GOT3 (cell line): ENCODE results near the gene ATP6V1B1.

ENCODE experiments used
- DNase-seq: peaks from one replicate; lab custom pipeline; 2025; ENCODE audit warnings: mixed read lengths; lab: John Stamatoyannopoulos, UW

ATP6V1B1 gene

DNA sequence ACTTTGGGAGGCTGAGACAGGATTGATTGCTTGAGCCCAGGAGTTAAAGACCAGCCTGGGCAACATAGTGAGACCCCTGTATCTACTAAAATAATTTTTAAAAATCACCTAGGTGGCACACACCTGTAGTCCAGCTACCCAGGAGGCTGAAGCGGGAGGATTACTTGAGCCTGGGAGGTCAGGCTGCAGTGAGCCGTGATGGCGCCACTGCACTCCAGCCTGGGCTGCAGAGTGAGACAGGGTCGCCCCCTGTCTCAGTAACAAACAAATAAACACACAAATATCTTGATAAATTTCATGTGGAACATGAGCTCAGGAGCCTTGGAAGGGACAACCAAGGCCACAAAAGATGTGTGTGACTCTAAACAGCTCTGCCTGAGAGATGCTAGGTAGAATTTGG is 31.0 kb downstream of the ATP6V1B1 start:
- no peak for DNase-seq

DNA sequence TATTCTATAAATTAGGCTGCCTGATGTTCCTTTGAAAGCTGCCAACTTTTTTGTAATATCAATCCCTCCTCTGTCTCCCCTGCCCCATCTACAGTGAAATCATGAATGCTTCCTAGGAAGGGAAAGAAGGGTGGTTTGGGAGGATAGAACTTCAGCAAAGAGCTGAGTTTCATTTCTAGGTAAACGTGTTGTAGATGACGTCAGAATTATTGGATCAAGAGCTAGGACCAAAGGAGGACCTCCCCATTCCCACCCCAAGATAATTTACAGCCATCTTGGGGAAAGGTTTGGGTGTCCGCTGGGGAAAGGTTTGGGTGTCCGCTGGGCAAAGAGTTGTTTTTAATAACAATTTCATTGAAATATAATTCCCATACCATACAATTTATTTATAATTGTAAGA is 31.5 kb downstream of the ATP6V1B1 start:
- DNase-seq, result no peak

DNA sequence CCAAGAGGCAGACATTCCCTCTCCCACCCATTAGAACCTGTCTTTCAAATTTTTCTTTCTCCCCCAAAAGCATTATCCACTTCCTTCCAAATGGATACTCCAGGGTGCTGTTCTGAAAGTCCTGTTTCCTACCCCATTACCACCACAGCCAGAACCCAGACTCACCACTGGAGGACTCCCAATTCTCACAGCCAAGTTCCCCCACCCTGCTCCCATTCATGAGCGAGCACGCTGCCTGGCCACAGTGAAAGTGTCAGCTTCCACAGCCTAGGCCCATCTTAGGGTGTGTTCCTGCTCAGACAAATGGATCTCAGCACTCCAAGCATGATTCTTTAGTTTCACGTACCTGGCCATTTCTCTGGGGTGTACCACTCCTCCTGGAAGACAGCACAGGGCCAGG is 38.9 kb downstream of the ATP6V1B1 start:
- DNase-seq, result no peak

DNA sequence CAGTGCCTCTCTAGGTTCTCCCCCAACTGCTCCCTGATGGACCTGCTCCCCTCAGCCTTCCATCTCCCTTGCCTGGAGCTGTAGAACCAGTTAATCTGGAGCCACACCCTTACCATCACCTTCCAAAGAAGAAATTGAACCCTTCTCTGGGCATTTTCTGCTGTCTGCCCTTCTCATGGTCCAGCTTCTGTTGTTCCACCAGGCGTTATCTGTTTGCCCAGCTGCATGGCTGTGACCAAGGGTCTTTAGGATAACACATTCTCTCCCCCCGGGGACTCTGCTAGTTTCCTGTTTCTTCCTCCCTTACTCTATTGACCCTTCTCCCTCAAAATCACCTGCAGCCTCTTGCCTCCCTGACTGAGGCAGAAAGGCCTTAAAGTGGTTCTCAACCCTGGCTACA is 39.5 kb downstream of the ATP6V1B1 start:
- no peak for DNase-seq

DNA sequence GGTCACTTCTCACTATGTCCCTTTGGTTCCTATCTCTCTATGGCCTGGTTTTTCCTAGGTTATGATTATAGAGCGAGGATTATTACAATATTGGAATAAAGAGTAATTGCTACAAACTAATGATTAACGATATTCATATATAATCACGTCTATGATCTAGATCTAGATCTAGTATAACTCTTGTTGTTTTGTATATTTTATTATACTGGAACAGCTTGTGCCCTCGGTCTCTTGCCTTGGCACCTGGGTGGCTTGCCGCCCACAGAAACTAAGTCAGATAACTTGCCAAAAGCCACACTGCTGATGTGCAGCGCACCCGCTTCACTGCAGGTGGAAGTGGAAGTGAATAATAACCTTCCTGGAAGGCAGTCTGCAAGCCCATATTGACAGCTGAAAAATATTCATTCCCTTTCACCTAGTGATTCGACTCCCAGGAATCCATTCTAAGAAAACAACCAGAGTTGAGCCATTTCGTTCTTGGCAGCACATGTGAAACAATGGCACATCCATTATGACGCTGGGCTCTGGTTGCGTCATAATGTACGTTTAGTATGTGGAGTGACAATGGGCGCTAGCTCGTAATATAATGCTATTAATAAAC is 42.0 kb downstream of the ATP6V1B1 start:
- no peak for DNase-seq

DNA sequence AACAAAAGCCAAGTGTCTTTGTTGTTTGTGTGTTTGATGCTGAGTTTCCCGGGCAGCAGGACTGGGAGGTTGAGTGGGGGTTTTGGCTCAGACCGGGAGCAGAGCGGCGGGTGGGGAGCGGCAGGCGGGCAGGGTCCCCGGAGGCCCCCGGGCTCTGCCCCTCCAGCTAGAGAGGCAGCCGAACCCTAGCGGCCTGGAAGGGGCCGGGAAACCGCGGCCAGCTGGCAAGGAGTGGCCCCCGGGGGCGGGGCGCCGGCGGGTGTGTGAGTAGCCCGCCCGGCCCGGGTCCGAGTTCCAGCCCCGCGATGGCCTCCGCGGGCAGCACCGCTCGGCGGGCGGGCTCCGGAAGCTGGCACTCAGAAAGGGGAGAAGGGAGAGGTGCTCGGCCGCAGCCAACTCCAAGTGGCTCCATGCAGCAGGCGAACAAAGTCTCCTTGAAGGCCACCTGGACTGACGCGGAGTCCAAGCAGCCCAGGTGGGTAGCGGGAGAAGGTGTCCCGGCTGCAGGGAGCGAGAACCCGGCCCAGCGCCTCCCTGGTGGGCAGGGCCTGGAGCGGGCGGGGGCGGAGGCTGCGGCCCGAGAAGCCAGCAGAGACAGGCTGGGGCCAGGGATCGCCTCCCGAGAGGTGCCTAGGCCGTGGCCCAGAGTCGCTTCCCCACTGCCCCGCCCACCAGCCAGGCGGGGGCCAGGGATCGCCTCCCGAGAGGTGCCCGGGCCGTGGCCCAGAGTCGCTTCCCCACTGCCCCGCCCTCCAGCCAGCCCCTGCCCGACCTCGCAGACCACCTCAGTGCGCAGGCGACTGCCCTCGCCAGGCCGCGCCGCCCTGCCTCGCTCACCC is 42.9 kb downstream of the ATP6V1B1 start, which contains the start of gene ANKRD53:
ANKRD53 (plus strand) TSS at position 290 of the 839 bp plus-strand sequence; CDS start at position 306, 16 bp downstream.
- DNase-seq, result no peak

DNA sequence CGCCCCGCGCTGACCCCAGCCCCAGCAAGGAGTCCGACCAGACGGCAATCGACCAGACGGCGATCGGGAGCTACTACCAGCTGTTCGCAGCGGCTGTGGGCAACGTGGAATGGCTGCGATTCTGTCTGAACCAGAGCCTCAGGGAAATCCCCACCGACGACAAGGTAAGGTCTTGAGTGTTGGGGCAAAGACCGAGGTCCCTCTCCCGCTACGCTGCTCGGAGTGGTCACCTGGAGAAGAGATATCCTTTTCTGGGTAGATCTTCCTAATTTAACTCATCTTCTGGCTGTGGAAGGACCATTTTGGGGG is 43.4 kb downstream of the ATP6V1B1 start:
- no peak for DNase-seq

DNA sequence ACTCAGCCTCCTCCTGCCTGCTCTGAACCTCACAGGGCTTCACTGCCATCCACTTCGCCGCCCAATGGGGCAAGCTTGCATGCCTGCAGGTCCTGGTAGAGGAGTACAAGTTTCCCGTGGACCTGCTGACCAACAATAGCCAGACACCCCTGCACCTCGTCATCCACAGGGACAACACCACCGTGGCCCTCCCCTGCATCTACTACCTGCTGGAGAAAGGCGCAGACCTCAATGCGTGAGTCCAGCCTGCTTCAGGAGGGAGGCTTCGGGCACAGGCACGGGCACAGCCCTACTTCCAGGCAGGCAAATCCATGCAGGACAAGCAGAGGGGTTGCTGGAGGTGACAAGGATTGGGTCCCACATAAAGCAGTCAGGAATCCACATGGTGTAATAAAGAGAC is 43.9 kb downstream of the ATP6V1B1 start:
- DNase-seq, result no peak

DNA sequence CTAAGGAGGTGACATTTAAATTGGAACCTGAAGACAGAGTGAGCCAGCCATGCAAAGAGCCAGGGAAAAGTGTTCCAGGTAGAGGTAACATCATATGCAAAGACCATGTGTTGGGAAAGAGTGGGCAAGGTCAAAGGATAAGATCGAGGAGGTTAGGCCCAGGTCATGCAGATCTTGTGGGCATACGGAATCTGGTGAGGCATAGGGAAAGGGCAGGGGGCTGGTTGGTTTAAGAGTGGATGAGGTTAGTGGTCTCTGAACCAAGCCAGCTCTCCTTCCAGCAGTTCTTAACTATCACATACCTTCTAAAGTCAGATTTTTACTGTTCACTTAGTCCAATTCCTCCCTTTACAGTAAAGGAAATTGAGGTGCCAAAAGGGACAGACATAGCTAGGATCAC is 45.7 kb downstream of the ATP6V1B1 start:
- no peak for DNase-seq

DNA sequence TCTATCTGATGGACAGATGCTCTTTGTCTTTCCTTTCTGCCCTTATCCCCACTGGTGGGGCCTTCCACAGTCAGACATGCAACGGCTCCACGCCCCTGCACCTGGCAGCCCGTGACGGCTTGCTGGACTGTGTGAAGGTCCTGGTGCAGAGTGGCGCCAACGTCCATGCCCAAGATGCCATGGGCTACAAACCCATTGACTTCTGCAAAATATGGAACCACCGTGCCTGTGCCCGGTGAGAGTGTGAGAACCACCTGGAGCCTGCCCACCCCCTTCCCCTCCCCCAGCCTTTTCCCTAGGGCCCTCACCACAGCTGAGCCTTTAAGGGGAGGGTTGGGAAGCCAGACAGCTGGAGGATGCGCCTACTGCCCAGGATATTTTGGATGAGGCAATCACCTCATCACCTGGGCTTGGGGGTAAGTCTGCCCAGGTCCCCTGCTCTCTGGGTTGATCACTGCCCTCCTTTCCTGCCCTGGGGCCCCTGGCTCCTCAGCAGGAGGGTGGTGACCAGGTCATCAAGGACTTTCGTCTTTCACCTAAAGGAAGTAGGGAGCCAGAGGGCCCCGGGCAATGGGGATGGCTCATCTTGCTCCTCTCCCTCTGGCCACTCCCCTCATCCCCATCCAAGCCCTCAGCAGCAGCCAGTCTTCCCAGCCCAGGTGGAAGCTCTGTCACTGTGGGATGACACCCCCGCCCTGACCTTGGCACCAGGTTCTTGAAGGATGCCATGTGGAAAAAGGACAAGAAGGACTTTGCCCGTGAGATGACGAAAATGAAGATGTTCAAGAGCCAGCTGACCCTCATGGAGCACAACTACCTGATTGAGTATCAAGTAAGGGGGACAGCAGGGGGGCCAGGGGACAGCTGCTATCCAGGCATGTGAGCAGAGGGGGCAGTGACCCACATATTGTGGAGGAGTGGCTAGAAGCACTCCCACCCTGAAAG is 46.4 kb downstream of the ATP6V1B1 start:
- no peak for DNase-seq

DNA sequence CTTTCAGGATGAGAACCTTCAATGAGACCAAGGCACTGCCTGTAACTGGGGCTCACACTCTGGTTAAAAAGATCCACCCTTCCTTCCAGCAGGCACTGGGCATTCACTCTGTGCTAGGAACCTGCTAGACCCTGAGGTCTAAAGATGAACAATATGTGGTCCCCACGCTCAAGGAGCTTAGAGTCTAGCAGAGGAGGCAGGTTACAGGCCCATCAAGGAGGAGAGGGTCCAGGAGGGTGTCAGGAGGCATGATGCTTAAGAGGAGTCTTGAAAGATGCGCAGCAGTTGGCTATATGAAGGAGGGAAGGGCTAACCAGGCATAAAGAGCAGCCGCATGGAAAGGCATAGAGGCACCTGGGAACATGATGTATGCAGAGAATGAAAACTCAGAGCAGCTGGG is 47.3 kb downstream of the ATP6V1B1 start:
- no peak for DNase-seq

DNA sequence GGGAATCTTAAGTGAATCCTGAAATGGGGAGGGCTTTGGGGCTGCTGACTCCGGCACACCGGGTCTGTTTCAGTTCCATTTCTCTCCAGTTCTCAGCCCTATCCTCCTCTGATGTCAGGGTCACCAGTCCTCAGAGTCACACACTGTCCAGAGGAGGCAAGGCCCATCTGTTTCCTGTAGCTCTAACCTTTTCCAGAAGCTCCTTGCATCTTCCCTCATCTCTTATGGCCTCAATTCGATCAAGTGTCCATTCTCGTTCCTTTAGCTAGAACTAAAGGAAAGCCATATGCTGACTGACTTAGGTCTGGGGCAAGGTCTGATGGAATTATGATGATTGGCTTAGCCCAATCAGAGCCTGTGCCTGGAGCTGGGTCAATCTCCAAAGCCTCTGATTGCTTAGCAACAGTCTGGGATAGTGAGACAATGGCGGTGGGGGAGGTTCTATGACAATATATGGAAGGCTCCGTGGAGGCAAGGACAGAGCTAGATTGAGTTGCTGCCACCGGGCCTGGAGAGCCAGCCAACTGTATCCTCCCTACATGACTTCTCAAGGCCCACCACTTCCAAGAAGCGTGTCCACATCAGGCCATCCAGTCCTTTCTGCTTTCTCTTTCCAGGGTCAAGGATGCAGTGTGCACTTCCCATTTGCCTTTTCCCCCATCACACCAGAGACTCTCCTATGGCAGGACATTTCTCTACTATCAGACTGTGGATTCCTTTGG is 48.0 kb downstream of the ATP6V1B1 start:
- DNase-seq, result no peak

DNA sequence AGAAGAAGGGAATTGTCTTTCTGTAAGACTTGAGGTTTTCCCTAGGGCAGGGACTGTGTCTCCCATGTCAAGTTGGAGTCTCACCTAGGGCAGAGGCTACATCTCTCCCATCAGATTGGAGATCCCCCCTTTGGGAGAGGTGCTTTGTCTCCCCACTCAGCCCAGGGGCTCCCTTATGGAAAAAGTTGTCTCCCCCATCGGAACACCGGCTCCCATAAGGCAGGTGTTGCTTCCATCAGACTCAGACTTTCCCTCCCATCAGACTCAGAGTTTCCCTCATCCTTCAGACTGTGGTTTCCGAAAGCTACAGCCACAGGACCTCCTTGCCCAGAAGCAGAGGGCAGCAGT is 48.5 kb downstream of the ATP6V1B1 start:
- DNase-seq, result no peak

DNA sequence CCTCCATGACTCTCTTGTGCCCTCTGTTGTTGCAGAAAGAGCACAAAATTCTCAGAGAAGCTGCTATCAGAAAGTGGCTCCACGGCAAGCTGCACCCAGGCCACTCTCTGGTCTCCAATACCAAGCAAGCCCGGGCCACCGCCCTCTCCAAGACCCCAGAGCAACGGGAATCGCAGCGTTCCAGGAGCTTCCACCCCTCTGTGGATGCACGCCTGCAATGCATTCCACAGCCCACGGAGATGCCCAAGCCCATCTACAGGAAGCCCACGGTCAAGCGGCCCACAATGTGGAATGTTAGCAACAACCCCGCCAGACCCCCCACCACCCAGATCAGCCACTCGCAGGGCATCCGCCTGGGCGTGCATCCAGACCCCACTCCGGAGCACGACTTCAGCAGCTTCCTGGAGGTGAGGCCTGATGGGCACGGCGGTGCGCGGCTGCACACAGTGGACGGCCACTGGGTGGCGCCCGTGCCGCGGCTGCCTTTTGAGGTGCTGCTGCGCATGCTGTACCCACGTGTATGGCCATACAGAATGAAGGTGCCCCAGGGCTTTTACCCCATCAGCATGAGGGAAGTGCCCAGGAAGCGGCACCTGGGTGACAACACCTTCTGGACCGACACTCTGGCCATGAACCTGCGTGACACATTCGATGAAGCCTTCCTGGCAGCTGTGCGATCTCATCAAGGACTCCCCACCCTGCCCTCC is 49.0 kb downstream of the ATP6V1B1 start:
- no peak for DNase-seq

DNA sequence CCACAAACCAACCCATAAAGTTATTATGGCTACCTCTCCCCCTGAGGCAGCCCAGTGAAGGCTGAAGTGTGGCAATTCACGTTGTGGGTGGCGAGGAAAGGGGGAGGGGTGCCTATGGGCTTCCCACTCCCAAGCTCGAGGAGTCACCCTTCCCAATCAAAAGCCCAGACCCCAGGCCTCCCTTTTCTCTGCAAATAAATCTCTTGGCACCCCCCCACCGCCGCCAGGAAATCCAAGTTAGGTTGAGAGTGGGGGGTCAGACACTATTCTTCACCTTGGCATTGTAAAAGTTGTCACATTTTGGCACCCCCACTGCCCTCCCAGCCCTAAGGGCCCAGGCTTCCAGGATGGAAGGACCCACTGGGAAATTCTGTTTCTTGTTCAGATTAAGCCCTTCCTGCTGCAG is 49.6 kb downstream of the ATP6V1B1 start:
- no peak for DNase-seq

DNA sequence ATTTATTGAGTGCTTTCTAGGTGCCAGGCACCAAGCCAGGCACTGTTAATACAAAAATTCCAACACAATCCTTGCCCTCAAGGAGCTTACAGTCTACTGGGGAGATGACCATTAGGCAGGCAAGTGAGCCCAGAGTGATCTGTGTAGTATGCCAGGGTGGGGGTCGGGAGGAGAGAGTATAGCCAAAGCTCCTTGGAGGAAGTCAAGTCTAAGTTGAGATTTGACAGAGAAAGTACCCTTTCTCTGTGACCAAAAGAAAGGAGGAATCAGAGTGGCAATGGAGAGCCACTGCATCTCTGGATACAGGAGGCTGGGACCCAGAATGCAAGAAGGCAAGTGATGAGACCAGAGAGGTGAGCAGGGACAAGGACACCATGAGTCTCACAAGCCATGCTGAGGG is 50.3 kb downstream of the ATP6V1B1 start:
- DNase-seq, result no peak

DNA sequence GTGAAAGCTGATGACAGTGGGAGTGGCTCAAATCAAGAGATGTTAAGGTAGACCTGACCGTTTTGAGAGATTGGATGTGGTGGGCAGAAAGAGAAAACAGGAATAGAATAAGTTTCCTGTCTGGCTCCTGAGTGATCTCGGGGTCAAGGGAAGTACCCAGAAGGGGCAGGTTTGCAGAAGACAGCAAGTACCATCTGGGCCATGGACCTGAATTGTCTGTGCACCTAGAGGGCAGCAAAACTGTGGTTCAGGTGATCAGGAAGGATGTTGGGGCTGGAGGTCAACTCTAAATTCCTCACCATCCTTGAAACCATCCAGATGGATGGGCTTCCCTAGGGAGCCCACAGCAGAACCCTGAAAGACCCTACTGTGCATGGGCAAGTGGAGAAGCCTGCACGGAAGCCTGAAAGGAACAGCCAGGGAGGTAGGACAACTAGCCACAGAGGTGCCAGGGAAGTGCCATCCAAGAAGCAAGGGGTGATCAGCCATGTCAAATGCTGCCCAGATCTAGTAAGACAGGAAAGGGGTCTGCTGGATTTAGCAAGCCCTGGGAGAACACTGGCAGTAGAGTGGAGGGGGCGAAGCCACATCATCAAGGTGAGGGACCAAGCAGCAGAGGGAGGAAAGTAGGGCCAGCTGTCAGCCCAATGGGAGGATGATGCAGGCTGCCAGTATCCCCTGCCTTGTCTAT is 50.9 kb downstream of the ATP6V1B1 start:
- no peak for DNase-seq

DNA sequence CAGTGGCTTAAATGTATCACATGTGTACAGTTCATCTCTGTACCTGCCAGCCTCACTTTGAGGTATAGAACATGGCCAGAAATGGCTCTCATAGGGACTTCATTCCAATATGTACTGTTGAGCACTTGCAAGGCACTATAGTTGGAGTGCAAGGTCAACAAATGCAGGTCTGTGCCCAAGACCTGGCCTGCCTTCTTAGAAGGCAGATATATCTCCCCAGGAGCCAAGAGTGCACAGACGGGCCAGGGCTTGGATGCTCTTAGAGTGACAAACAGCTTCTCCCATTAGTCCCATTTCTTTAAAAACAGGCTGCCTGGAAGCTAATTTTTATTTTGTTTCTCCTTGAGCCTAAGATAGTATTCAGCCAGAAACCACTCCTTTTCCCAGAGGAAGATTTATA is 51.7 kb downstream of the ATP6V1B1 start:
- no peak for DNase-seq

DNA sequence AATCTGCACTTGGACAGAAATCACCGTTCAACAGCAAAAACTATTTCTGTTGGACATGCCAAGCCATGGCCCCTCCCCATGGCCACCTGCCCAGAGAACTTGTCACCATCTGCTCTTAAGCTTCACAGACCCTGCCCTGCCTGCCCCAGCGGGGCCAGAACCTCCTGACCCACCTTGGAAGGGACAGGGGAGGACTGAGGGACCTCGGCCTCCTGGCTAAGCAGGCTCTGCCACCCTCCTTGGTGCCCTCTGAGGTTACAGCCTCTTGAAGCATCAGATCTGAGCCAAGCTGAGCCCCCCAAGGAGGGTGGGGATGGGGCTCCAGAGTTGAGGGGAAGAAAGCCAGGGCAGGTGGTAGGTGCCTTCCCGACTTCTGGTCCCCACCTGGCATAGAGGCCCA is 52.5 kb downstream of the ATP6V1B1 start:
- no peak for DNase-seq

DNA sequence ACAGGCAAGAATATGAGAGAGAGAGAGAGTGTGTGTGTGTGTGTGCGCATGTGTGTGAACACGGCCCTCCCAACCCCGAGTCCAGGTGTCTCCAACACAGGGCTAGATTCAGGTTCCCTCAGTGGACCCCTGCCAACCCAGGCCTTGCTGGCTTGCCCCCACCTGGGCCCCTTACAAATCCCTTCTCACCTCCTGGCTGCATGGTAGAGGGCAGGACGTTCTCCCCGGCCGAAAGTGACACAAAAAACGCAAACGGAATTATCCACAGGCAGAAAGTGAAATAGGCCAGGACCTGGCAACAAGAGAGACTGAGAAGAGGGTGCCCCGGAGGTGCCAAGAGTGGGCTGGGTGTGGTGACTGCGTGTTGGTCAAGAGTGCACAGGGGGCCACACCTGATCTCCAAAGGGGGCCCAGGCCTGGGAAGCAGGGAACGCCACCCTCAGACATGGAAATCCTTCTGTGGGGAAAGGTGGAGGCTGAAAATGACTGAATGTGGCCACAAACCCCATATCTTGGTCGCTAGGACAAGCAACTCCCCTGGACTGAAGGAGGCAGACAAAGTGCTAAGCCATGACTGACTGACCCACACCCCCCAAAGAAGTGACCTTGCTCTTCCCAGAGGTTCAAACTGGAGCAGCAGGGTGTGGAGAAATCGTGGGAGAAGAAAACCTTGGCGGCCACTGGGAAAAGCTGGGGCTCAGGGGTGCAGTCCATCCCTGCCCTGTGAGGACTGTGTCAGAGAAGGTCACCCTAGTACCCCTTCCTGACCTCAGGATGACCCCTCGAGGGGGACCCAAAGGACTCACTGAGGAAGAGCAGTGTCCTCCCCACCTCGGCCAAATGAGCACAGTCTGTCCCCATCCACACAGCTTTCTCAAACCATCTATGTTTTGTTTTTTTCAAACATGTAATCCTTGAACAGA is 53.3 kb downstream of the ATP6V1B1 start:
- no peak for DNase-seq
